HG03378 (cell line): ENCODE data around the gene NEMF.
"Not testable (repeated sequence)": the region's sequence is repeated elsewhere in the genome, so short reads cannot be mapped to it uniquely, and the experiment has no call there.

Experiments
- ATAC-seq: cut with Tn5 transposase; IDR thresholded peaks from one replicate; pipeline ENCODE4 v1.9.1; 2021; ENCODE audit warnings: mild to moderate bottlenecking, moderate library complexity; ENCODE audit not compliant: unreplicated experiment

NEMF gene

DNA sequence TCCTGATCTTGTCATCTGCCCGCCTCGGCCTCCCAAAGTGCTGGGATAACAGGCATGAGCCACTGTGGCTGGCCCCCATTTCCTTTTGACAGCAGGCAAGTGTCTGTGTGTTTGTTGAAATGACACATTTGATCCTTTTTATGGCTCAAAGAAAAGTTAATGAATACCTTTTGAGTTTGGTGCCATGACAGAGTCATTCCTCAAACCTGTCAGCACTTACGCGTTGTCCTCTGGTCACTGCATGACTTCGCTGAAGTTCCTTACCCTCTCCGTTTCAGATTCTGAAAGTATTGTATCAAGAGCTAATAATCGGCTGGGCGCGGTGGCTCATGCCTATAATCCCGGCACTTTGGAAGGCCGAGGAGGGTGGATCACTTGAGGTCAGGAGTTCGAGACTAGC, 32.4 kb downstream of the NEMF start:
- no peak for ATAC-seq

DNA sequence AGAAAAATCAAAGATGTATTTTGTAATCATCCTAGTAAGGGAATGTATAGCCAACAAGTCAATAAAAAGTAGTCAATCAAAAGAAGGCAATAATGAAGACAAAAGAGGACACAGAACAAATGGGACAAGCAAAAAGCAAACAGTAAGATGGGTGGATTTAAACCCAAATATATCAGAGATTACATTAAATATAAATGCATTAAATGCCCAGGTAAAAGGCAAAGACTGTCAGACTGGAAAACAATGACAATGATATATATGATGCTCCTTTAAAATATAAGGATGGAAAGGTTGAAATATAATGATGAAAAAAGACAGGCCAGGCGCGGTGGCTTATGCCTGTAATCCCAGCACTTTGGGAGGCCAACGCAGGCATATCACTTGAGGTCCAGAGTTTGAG, 35.7 kb downstream of the NEMF start:
- ATAC-seq = no peak

- not testable (repeated sequence) for ATAC-seq
Observed at GRCh38 chr14:49816118-49816517, 36.5 kb downstream of the NEMF start.

- ATAC-seq = no peak
Observed at GRCh38 chr14:49808780-49809179, 43.8 kb downstream of the NEMF start.

DNA sequence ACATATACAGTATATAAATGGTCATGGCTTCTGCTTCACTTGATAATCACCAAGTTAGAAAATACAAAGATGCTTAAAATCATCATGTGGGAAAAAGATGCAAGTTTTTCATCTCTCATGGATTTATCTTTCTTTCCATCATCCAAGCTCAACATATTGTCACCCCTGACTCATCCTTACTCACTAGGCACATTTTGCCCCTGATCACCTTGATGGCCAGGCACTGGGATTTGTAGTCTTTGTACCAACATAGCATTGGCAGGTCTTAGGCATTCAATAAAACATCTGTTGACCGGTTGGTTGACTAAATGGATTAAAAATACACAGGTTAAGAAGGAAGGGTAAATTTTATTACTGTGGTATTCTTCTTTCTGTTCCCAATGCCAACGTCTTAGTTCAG, 56.6 kb downstream of the NEMF start:
- ATAC-seq = no peak

DNA sequence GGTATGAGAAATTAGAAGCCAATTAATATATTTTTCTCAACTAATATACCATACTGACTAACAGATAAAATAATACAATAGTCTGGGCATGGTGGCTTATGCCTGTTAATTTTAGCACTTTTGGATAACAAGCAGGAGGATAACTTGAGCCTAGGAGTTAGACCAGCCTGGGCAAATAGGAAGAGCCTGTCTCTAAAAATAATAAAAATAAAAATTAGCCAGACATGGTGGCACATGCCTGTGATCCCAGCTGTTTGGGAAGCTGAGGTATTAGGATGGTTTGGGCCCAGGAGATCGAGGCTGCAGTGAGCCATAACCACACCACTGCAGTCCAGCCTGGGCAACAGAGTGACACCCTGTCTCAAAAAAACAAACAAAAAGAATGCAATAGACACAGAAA, 60.0 kb downstream of the NEMF start:
- no peak for ATAC-seq

GRCh38 chr14:49786315-49786714, 66.3 kb downstream of the NEMF start:
- ATAC-seq = no peak

DNA sequence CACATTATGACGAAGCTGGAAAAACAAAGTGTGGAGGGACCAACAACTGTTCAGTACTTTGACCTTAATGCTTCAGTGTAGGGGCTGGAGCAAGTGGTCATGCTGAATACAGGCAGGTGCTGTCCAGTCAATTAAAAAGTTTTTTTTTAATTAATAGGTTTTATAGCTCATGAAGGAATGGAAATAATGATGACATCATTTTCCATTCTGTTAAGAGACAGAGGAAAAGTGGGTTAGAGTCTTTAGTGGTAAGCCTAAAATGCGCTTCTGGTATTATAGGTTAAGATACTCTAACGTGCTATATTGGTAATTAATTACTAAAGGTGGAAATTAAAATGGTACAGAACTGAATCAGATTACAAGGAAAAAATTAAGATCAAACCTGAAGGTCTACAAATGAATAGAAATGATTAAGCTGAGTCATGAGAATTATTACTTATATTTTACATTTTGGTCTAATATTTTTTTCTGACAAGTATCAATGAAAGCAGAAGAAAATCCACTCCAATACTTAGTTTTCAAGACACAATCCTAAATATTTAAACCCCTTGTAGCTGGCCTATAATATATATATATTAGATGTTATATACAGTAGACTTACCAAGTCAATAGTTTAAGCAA, 69.1 kb downstream of the NEMF start:
- no peak for ATAC-seq

GRCh38 chr14:49781040-49781439, 71.5 kb downstream of the NEMF start:
- not testable (repeated sequence) for ATAC-seq

DNA sequence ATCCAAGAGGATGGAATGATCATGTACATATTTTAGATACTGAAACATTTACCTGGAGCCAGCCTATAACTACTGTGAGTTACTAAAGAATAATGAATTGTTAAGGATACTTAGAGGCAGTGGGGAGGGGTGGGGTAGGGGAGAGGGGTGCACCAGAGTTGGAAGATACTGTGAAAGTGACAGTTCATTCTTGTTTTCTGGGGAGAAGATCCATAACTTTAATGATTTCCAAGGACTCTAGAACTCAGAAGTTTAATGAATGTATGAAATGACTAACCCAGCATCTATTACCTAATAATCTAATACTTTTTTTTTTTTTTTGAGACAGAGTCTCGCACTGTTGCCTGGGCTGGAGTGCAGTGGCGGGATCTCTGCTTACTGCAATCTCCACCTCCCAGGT, 74.2 kb downstream of the NEMF start:
- ATAC-seq = no peak

DNA sequence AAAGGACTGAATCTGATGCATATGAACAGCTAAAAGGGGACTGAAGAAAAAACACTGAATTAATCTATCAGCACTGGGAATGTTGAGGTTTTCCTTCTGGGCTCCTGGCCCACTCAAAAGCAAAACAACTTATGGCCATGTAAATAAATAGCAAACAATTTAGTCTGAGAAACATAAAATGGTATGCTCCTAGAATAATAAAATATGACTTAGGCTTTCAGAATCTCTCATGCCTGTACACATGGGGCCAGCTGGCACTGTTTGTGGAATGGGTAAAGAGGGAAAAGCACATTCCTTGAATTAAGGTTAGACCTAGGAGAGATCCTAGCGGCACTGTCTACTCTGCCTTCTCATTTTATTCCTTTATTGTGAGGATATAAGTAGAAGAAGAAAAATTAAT, 78.5 kb downstream of the NEMF start:
- ATAC-seq = no peak

- ATAC-seq = not testable (repeated sequence)
Observed at GRCh38 chr14:49771691-49772090, 80.9 kb downstream of the NEMF start.

DNA sequence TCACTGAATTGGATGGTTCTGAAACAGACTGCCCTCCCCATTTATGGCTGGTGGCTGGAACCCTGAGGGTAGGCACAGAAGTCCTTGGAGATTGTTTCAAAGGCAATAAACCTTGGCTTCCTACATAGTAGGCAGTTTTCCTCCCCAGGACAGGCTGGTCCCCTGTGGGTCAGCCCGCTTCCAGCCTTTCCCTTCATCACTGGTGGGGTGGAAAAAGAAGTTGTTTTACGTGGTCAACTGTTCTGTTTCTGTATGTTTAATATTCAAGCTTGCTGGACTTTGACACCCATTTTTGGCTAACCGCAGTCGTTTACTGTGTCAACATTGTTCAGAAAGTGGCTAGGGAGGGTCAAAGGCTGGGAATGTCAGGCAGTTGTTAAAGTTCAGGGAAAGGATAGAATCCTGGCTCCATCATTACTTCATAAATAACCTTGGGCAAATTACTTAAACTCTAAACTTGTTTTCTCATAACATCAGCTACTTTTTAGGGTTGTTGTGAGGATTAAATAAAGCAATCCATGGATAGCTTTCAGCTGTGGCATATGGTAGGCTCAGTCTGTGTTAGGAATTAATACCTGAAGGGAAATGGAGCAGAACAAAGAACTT, 82.3 kb downstream of the NEMF start:
- ATAC-seq = no peak

DNA sequence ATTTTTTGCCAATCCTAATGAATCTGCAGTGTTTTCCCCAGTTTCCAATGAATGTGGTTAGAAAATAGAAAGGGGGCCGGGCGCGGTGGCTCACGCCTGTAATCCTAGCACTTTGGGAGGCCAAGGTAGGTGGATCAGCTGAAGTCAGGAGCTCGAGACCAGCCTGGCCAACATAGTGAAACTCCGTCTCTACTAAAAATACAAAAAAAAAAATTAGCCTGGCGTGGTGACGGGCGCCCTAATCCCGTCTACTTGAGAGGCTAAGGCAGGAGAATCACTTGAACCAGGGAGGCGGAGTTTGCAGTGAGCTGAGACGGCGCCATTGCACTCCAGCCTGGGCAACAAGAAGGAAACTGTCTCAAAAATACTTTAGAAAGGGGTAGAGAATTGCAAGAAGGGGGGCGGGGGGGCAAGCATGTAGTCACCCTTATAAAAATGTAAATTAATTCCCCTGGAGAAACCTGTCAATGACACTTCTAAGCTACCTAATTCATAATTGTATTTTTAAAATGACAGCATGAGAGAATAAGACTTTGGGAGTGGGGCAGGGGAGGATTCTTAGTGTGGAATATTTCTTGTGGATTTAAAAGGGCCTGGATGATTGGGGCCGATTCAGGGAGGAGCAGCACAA, 82.9 kb downstream of the NEMF start:
- ATAC-seq = no peak

DNA sequence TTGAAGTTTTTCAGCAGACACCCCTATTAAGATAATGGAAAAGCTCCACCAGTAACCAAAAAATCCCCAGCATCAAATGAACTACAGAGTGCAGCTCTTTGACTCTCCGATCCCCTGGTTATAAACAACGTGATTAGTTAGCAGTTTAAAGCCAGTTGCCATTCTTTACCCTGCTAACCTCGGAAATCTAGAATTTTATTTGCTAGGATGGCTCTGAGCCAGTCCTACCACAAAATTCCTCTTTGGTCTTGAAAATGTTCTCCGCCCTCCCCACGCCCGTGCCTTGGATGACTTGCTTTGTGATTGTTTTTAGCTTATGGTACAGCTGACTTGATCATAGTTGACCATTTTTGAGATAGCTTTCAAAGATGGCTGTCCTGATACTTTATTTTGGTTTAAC, 83.4 kb downstream of the NEMF start:
- ATAC-seq = no peak

DNA sequence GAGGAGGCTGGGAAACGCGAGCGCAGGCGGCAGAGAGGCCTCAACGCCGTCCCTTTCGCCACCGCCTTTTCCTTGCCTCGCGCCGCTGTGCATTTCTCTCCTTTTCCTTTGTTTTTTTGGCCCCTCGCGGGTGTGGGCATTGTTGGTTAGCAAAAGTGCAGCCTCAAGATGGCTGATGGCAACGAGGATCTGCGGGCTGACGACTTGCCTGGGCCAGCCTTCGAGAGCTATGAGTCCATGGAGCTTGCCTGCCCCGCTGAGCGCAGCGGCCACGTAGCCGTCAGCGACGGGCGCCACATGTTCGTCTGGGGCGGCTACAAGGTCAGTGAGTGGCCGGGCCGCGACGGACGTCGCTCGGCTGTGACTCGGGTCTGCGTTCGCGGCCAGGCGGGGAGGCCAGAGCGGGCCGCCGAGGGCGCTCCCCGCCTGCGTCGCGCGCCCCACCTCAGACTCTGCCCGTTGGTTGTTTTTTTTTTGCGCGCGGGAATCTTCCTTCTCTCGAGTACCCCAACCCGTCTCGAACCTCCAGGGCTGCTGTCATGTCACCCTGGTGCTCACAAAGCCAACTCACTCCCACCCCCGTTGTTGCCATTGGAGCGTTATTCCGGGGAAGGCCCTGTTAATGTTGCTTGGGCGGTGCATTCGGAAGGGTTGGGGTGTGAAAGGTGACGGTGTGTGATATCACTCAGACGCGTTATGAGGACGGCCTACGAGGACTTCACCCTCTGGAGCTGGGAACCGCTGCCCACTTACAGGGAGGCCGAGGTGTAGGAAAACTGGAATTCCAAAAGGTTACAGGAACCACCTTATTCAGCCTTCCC, 84.1 kb downstream of the NEMF start:
- ATAC-seq = peak; percentile 39

GRCh38 chr14:49767571-49768300, 84.9 kb downstream of the NEMF start, which contains the start of gene KLHDC2:
TSS of gene KLHDC2 (plus strand) at chr14:49768153. CDS start at chr14:49768469, 316 bp downstream.
- peak; percentile 65 for ATAC-seq

- ATAC-seq = no peak
Observed at GRCh38 chr14:49767270-49767570, 85.4 kb downstream of the NEMF start.

- no peak for ATAC-seq
Observed at GRCh38 chr14:49766839-49767238, 85.7 kb downstream of the NEMF start.

- ATAC-seq = no peak
Observed at GRCh38 chr14:49761839-49762551, 90.6 kb downstream of the NEMF start.
